D721Med (cell line): Measurements from ENCODE around the gene GRM5.

Experiments
- DNase-seq: peaks from one replicate; pipeline ENCODE4 v3.0.0; 2011; ENCODE audit warnings: low spot score; ENCODE audit not compliant: insufficient read length
- FAIRE-seq: peaks from 2 replicates; lab custom pipeline; 2011; peaks lifted over from hg19 to GRCh38; lab: Jason Lieb, UNC
- TF ChIP-seq, protein P1 (sequence below): IDR thresholded peaks from 2 replicates; pipeline ENCODE4 v1.5.1; 2012; ENCODE audit warnings: mild to moderate bottlenecking, control low read depth; ENCODE audit not compliant: insufficient read depth; ENCODE audit errors: missing control alignments

The GRM5 gene

DNA sequence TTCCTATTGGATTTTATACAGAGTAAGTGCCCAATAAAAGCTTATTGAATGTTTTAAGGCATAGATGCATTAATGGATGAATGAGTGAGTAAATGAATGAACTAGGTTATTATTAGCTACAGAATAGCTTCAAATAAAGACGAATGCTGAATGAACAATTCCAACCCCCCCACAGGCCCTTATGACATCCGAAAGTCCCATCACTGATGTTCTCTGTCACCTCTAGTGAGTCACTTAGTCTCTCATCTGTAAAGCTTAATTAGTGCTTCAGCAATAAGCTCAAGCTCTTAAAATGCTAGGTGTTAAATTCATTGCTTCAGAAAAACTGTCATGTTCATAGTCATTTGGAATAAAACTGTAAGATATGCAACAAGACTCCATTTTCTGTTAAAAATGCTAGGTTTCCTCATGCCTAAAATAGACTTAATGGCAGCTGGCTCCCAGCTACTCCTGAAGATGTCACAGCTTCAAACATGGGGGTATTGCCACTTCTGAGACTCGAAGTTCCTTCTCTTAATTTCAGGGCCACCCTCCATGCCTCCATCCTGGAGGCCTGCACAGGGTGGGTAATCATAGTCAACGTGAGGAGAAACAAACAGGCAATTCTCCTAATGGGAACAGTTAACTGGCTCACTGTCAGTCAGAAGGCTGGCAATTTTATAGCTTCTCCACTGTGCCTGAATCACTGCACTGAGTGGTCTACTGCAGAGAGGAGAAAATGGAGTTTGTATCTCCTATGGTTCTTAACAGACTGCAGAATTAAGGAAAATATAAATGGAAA lies 373.3 kb downstream of the GRM5 start:
- no peak for FAIRE-seq
- TF ChIP-seq, protein P1, sequence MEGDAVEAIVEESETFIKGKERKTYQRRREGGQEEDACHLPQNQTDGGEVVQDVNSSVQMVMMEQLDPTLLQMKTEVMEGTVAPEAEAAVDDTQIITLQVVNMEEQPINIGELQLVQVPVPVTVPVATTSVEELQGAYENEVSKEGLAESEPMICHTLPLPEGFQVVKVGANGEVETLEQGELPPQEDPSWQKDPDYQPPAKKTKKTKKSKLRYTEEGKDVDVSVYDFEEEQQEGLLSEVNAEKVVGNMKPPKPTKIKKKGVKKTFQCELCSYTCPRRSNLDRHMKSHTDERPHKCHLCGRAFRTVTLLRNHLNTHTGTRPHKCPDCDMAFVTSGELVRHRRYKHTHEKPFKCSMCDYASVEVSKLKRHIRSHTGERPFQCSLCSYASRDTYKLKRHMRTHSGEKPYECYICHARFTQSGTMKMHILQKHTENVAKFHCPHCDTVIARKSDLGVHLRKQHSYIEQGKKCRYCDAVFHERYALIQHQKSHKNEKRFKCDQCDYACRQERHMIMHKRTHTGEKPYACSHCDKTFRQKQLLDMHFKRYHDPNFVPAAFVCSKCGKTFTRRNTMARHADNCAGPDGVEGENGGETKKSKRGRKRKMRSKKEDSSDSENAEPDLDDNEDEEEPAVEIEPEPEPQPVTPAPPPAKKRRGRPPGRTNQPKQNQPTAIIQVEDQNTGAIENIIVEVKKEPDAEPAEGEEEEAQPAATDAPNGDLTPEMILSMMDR = no peak
- no peak for DNase-seq

DNA sequence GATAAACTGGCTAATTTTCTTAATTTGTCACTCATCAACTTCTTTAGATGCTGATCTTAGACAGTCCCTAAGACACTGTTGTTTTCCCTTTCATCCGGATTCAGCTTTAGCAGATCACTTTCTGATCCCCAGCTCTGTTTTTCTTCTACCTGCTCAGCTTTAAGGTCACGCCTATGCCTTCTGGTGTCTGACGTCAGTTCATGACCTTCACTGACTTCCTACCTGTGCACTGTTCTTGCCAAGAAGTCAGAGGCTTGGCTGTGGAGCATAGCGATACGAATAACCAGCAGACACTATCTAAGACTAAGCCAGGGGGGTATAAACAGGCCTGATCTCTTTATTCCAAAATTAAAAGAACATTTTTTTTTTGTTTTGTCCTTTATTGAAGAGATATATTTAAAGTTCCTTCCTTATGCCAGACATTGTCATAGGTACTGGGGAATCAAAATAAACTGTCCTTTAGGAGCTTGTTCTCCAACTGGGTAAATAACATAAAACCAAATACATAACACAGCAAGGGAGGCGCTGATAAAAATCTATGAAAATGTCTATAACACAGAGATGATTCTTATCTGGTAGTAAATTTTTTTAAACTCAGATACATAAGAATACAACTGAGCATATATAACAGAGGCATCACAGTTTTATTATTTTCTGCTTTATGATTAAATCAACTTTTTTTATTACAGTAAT lies 376.1 kb downstream of the GRM5 start:
- TF ChIP-seq, protein P1 = no peak
- FAIRE-seq = no peak
- no peak for DNase-seq

DNA sequence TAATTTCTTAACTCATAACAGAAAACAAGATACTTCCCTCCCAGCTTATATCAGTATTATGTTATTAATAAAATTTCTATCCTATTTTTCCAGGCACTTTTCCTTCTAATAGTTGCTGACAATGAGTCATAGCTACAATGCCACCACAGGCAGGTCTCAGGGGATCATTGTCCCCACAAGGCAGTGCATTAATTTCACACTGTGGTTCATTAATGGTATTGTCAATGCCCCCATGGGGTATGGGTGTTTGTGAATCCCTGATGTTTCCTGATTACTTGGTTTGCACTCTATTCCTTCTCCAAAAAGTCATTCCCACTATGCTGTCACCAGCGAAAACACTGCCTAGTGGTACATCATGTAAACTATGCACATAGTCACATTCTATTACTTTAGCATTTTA lies 382.8 kb downstream of the GRM5 start:
- TF ChIP-seq, protein P1 = no peak

DNA sequence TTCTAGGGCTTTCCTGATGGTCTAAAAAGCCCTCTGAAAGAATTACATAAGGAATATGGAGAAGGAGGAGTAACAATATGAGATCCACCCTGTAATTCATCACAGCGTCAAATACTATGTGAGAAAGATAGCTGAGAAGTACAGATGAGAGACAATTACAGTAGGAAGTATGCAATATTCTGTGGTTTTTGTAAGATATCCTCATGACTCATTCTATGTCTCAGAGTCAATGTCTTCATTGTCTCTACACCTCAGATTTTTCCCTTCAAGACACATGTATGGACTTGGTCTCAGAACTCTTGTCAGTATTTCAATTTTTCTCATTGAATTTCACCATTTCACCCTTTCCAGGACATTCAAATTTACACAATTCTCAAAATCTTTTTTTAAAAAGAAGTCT lies 385.0 kb downstream of the GRM5 start:
- DNase-seq = no peak
- no peak for FAIRE-seq
- TF ChIP-seq, protein P1 = no peak

More for the DNA sequence above, 382.8 kb downstream of the GRM5 start:
- DNase-seq = no peak
- no peak for FAIRE-seq

DNA sequence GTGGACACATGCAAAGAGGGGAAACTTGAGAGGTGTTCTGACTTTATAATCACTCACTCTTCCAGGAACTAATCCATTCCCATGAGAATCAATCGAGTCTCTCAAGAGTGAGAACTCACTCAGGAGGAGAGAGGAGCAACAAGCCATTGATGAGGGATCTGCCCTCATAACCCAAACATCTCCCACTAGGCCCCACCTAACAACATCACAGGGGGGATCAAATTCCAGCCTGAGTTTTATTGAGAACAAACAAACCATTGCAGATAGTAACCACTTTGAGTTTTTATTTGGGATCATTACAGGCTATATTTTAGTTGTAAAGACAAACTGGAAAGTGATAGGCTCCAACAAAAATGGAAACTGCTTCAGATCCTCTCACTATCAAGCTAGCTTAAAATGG lies 399.4 kb downstream of the GRM5 start:
- no peak for DNase-seq
- FAIRE-seq = no peak
- TF ChIP-seq, protein P1 = no peak

DNA sequence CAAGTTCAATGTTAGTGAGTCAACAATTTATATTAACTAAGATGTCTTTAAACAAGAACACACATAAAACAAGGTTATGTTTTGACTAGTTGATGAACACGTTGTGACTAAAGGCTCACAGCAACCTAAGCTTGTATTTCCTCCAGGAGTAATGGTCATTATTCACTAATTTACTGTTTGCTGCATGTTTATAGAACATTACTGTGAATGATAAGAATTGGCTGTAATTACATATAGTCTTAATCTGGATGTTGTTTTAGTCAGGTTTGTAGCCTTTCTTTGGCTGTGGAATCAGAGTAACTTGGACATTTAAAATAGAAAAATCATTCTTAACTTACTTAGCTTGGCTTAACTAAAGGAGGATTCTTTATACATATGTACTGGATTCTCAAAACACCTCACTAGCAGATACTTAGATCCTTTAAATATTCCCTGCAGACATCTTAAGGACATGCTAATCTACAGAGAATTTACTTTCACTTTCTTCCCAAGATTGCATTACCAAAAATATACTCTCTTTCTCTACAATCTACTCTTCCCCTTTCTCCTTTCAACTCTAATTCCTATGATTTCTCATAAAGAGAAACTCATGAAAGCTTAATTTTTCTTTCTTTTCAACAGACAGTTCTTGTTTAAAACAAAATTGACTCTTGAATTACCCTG lies 408.6 kb downstream of the GRM5 start:
- no peak for FAIRE-seq
- TF ChIP-seq, protein P1 = no peak

DNA sequence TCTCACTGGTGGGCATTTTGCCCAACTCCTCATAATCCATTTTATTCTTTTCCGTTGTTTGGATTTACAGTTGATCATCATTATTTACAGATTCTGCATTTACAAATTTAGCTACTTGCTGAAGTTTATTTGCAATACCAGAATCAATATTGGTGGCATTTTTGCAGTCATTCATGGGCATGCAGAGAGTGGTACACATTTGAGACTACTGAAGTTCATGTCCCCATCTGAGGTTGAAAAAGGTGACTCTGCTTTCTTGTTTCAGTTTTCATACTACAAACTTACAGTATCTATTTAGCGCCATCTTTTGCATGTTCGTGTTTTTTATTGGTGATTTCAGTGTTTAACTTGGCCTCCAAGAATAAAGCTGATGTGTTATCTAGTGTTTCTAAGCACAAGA lies 409.5 kb downstream of the GRM5 start:
- FAIRE-seq (no peak), DNase-seq (no peak)
- TF ChIP-seq, protein P1 = no peak

More for the DNA sequence above, 408.6 kb downstream of the GRM5 start:
- DNase-seq = no peak
